HG02759 (cell line): ENCODE results near the gene GNL3.

Experiments
- ATAC-seq: cut with Tn5 transposase; IDR thresholded peaks from one replicate; pipeline ENCODE4 v1.9.1; 2021; ENCODE audit warnings: mild to moderate bottlenecking, moderate library complexity; ENCODE audit not compliant: unreplicated experiment

Gene GNL3

DNA sequence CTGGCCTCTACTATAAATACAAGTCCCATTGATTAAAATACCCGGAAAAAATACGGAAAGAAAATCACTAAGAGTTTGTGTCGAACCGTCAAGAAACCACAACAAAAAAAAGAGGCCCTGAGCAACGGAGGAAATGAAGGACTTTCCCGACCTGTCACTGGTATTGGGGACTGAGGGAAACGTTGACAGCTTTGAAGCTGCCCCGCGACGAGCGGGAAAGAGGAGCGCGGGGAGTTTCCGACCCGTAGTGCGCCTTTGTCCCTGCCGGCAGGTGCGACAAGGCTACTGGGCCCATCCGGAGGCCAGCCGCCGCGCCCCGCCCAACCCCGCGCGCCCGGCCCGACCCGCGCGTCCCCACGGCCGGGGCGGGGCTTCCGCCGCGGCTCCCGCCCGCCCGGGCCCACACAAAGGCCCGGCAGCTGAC is 535 bp upstream of the GNL3 start:
- ATAC-seq: peak; percentile 81

DNA sequence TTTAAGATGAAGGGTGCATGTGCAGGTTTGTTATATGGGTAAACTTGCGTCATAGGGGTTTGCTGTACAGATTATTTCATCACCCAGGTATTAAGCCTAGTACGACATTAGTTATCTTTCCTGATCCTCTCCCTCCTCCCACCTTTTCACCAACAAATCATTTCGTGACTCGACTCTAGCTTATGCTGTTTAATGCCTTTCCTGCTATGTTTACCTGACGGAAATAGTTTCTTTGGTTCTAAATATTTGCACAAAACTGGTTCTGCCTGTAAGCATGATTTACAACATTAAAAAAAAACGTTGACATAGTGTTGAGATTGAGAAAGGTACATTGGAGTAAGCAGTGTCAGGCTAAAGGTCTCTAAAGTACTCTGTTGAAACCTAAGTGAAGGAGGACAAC is 2.4 kb downstream of the GNL3 start:
- no peak for ATAC-seq

DNA sequence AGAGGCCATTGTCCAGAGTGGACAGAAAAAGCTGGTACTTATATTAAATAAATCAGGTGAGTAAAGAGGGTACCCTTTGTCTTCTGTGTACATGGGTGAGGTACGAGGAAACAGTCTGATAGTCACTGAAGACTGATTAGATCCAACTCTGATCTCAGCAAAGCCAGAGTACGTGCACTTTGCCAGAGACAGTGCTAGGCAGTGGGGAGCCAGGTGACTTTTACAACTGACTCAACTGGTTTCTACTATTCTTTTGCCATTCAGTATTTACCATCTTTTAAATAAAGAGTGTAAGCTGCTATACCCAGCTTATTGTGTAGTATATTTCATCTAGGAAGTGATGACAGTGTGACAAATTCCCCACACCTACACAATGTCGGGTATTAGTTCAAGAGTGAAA is 3.3 kb downstream of the GNL3 start:
- no peak for ATAC-seq

DNA sequence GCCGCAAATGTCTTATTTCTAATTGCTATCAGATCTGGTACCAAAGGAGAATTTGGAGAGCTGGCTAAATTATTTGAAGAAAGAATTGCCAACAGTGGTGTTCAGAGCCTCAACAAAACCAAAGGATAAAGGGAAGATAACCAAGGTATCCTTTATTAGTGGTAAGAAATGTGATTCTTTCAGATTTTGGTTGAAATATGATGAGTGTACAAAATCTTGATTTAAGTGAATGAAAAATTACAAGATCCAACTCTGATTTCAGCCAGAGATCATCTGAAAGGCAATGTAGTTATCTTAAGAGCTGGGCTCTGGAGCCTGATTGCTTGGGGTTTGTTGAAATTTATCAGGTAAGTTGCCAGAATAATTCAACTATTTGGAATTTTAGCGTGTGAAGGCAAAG is 4.7 kb downstream of the GNL3 start:
- no peak for ATAC-seq

DNA sequence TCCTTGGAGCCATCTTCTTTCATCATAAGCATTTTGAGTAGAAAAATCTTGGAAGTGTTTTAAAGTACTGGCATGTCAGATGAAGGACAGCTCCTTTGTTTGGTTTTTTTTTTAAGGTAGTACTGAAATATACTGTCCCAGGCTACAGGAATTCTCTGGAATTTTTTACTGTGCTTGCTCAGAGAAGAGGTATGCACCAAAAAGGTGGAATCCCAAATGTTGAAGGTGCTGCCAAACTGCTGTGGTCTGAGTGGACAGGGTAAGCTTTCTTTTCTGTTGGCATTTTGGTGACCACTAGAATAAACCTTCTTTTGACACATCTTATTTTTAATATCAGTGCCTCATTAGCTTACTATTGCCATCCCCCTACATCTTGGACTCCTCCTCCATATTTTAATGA is 7.2 kb downstream of the GNL3 start:
- no peak for ATAC-seq

DNA sequence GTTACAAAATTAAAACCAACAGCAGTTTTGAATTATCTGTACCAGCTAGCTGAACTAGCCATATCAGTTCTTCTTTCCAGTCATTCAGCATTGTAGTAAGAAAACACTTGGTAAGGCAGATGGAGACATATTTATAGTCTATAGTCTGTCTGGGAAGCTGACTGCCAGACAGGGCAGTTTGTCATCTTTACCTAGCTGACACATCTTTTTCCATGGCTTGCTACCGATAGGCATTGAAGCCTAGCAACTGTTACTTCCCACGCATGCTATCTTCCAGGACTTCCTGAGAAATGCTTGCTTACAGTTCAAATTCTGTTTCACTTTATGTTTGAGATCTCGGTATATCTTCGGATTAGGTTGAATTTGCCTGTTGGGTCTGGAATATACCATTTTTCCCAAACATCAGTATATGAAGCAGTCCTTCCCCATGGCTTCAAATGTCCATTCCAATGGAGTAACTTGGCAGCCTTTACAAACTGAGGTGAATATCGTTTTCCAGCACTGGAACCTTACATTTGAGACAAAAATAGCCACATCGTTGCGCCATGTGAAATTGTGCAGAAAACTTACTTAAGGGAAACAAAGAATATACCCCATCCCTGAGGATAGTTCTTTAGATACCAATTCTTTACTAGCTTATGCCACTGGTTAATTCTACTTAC is 8.8 kb downstream of the GNL3 start:
- no peak for ATAC-seq

DNA sequence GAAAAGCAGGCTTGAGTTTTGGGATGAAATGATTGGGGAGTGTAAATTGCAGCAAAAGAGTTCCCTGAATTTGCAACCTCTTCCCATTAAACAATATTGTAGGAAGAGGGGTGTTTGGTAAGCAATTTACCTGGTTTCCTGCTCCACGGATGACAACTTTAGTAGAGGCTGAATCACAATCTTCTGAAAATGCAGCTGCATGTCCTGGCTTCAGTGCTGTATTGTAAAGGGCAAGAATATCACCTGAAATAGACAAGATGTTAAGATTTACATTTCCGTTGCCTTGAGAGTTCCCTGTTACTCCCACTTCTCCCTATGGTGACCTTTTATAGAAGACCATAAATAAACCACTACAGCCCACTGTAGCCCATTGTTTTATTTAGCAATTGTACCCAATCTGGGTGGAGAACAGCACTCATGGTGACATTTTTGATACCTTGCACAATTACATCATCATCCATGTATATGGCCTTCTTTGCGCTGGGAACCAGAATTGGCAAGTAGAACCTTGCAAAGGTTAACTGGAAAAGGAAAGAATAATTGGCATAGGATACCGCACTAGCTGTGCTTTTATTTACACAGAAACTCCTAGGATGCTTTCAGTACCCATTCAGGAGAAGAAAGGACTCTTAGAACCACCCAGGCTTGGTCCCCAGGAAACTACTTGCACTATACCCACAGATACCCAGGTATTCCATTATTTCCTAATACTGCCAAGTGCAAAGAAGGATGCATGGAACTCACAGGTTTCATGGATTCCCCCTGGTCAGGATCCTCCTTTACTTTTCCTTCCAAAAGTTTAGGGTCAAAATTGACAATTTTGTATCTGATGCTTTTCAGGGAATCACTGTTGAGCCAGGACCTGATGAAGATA is 10.2 kb downstream of the GNL3 start:
- ATAC-seq: no peak

DNA sequence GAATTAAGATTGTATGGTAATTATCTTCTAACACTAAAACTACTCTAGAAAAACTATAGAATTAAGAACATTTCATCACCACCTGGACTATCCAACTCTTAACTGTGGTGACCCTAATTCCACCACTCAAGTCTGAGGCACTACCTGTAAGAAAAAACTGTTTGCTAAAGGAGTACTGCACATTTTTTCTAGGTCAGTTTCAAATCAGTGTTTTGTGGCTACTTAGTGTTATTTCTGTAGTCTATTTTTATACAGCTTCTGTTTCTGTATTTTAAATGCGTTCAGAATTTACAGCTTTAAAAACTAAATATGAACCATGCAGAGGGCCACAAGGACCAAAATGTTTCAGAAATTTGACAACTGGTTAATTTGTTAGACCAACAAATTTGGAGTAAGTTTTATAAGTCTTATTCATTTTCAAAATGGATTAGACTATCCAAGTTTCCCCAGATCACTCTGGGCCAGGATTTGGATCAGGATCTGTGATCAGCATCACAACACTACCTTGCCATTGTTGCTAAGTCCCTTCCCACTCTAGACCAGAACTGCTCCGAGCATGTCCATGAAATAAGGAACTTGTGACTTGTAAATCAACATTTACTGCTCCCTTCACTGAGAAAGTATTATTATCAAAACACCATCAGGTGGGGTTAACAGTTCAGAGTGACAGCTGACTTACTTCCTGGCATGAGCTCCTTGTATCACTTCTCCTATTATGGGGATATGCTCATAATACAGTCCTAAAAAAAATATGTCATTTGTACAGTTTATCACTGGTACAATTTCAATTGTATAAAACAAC is 11.2 kb downstream of the GNL3 start:
- ATAC-seq: no peak

DNA sequence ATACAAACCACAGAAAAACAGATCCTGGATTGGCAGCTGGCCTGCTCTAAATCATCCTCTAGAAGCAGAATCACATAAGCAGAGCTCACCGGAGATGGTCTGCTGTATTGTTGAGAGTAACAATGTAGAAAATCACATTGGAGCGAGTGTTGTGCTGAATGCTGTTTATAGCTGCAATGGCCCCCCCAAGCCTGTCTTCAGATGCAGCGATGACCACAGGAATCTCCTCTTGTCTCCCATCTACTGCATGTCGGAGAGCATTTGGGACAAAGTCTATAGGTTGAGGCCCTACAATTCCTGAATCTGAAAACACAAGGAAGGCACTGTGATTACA is 11.8 kb downstream of the GNL3 start:
- ATAC-seq: no peak

DNA sequence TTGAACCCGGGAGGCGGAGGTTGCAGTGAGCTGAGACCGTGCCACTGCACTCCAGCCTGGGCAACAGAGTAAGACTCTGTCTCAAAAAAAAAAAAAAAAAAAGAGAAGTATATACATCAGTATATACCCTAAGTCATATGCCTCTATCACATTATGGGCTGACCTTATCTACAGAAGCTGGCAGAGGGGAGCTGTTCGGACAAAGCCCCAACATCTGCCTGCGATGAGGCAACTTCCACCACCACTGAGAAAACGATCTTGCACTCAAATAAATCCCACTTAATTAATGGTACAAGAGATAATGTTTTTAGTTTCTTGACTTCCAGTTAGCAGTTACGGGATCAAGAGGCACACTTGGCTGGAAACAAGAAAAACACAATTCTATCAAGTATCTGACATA is 17.5 kb downstream of the GNL3 start:
- no peak for ATAC-seq

DNA sequence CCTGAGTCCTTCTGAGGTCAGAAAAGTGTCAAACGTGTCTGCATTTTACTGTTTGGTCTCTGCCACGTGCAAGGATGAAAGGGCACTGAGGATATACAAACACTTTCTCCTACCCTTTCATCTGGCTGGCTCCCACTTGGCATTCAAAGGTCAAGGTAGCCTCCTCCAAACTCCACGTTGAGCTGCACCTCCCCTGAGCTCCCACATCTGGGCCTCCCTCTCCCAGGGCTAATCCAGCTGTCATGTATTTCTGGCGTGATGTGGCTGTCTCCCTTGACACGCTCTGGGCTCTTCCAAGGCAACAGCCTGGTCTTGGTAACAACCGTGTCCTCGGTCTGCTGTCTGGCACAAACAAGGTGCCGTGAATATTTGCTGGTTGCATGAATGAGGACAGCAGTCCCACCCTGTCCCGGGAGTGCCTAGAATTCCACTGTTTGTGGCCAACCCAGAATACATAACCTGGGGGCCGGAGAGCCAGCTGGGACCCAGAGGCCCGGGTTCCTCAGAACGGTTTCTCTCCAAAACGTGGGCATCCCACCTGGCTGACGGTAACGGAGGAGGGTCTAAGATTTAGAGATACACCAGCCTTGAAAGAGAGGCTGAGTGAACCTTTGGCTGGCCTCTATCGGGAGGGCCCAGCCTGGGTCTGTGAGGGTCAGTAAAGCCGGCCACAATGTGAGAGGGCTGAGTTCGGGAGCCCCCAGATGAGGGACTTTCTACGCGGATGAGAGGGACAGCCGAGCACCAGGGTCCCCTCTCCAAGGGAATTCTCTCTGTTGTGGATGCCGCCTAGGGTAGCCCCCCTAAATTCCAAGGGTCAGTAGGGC is 19.0 kb downstream of the GNL3 start:
- ATAC-seq: peak; percentile 2

DNA sequence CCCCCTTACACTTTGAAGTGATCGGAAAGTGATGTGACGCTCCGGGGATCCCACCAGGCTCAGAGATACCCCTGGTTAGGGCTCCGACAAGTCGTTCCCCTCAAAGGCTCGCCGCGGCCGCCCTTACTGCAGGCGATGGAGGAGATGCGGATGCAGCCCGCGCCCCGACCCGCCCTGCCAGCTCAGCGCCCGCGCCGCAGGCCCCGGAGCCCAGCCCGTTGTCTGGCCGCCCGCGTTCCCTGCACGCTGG is 19.5 kb downstream of the GNL3 start:
- no peak for ATAC-seq

DNA sequence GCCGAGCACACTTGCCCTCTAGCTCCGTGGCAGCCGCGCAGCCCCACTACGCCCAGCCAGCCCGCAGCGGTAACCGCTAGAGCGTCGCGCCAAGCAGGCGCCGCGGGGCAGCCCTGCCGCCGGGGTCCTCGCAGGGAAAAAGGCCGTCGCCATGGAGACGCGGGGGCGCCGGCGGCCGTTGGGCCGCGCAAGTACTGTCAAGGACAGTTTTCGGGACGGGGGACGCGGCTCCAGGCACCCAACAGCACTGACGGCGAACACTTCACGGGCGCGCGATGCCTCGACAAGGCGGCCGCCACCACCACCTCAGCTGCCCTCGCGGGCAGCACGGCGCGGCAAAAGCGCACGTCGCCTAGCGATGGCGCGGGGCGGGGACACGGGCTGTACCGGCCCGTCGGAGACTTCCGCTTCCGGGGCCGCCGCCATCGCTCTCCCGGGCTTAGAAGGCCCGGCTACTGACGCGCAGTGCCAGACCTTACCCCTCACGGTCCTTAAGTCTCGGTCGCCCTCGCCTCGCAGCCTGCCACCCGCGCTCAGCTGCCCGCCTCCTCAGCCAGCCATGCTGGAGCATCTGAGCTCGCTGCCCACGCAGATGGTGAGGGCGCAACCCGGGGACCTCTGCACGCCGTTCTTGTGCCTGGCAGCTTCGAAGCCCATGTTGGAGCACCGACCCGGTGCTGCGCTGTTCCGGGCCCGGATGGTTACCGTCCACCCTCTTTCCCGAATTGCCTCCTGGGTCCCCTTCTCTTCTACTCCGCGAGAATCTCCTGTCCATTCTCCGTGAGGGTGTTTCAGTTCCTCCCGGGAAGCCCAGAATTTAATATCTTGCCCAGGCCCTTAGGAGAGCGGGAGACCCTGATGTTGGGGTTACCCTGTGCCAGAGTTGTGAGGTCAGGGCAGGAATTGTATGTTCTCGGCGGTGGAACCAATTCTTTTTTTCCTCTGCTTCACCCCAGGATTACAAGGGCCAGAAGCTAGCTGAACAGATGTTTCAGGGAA is 20.2 kb downstream of the GNL3 start, which contains the start of the genes GLT8D1 and SPCS1:
GLT8D1 (minus strand) TSS at position 104 of the 999 bp plus-strand sequence. CDS start 5,331 bp downstream, outside the sequence.
SPCS1 (plus strand) TSS at position 419 of the 999 bp plus-strand sequence; CDS start at position 560, 141 bp downstream.
- peak; percentile 89 for ATAC-seq

DNA sequence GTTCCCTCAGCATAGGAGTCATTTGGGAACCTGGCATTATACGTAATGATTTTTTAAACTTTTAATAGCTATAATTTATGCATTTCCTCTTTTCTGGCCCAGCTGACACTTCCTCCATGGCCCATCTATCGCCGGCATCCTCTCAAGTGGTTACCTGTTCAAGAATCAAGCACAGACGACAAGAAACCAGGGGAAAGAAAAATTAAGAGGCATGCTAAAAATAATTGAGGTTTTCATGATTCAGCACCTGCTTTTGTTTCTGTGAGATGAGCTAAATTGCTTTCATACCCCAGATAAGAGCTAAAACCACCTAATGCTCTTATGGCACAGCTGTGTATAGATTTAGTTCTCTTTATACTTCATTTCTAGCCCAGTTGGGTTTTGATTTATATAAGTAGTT is 21.8 kb downstream of the GNL3 start:
- no peak for ATAC-seq

DNA sequence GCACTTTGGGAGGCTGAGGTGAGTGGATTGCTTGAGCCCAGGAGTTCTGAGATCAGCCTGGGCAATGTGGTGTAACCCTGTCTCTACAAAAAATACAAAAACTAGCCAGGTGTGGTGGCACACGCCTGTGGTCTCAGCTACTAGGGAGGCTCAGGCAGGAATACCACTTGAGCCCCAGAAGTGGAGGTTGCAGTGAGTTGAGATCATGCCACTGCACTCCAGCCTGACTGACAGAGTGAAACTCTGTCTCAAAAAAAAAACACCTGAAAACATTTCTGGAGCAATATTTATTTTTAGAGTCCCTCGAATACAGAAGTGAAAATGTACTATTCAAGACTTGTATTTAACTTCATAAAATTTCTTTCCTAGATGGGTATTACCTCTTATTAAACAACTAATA is 24.7 kb downstream of the GNL3 start:
- ATAC-seq: no peak

DNA sequence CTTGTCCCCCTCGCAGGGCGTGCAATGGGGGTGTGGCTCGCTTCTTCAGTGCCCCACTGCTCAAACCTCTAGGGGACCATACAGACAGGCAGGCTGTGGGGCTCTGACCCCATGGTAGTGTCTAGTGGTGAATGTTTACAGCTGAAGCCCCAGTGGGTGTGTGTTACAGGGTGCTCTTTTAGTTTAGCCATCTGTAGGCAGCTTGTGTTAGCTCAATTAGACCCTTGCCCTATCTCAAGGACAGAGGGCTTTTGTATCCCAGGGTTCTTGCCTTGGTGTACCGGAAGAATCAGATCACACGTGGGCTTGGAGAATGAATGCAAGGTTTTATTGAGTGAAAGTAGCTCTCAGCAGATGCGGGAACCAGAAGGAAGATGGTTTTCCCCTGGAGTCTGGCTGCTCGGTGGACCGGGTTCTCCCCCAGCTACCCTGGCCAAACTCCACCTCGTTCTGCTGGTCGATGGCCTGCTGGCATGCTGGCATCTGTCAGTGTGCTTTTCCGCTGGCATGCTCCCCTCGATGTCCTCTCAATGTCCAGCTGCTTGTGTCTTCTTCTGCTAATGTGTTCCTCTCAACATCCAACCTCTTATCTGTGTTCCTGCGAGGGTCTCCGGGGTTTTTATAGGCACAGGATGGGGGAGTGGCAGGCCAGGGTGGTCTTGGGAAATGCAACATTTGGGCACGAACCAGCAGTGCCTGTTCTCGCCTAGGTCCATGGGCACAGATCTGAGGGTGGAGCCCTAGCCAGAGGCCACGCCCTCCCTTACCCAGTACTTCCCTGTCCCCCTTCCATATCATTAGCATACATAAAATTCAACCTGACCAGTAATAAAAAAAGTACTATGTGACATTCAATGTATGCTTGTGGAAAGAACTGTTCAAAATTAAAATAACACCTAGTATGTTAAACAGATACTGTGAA is 26.7 kb downstream of the GNL3 start:
- ATAC-seq: no peak

DNA sequence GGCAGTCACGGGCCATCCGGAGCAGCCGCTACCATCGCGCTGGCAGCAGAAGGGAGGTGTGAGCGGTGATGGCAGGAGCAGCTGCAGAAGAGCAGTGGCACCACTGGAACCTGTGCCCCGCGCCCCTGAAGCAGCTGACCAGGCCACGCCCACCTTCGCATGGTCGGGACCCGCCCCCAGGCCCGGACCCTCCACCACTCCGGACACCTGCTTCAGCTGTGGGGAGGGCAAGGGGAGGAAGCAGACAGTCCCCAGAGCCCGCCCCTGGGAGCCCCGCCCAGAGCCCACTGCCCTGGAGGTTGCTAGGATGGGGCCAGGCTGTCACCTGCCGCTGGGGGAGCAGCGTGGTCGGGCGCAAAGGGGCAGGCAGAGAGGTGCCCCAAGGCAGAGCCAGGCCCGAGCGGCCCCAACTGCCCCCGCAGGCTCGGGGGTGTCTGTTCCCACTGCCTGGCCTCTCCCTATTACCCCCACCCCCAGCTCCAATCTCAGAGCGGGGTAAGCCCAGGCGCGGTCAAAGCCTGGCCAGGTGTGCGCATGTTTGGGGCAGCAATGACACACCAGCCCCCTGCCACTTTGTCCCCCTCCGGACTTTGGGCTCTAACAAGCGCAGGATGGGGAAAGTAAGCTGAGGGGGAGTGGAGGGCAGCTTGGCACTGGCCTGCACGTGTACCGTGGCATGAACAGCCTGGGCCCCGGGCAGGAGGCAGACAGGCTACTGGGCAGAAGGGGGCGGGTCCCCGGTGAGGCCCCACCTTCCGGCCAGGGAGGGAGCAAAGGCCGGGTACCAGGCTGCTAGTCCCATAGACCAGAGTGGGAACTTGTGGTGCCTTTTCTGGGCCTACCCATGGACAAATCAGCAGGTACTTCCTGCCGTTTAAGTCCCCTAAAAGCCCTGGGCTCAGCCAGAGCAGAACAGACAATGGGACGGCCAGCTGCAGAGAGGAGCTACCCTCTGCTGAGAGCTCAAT is 28.8 kb downstream of the GNL3 start:
- no peak for ATAC-seq
